ENCODE results near the gene GJA10.

The GJA10 gene

DNA sequence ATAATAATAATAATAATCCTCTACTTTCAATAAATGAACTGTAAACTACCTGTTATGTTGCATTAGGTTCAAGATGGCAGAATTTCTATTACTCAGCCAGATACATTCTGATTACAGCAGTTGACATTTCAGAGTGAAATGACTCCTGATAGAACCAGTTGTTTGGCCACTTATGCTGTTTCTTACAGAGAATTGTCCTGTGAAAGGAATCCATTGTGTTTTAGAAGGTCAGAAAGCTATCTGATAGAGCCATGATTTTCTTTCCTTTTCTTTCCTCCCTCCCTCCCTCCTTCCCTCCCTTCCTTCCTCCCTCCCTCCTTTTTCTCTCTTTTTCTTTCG, 16.6 kb downstream of the GJA10 start:
- intact Hi-C loops (cut with DNase I), result no loop called here
- DNase-seq, result no peak

DNA sequence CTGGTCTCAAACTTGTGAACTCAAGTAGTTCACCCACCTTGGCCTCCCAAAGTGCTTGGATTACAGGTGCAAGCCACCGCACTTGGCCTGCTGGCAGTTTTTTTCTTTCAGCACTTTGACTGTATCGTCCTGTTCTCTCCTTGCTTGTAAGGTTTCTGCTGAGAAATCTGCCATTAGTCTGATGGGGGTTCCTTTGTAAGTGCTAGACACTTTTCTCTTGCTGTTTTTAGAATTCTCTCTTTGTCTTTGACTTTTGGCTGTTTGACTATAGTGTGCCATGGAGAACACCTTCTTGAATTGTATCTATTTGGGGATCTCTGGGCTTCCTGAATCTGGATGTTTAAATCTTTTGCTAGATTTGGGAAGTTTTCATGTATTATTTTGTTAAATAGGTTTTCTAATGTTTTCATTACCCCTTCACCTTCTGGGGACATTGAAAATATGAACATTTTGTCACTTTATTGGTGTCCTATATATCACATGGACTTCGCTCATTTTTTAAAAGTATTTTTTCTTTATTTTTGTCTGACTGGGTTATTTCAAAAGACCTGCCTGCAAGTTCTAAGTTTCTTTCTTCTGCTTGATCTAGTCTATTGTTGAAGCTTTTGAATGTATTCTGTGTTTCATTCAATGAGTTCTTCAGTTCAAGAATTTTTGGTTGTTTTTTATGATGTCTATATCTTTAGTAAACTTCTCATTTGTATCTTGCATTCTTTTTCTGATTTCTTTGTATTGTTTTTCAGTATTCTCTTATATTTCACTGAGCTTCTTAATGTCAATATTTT, 22.1 kb downstream of the GJA10 start:
- DNase-seq, result no peak
- intact Hi-C loops (cut with DNase I), result no loop called here

- intact Hi-C loops (cut with DNase I), result no loop called here
- peak in 1 of 42 donors; percentile 10 for DNase-seq
These were observed 22.9 kb downstream of the GJA10 start for GRCh38 chr6:89917216-89917615.

DNA sequence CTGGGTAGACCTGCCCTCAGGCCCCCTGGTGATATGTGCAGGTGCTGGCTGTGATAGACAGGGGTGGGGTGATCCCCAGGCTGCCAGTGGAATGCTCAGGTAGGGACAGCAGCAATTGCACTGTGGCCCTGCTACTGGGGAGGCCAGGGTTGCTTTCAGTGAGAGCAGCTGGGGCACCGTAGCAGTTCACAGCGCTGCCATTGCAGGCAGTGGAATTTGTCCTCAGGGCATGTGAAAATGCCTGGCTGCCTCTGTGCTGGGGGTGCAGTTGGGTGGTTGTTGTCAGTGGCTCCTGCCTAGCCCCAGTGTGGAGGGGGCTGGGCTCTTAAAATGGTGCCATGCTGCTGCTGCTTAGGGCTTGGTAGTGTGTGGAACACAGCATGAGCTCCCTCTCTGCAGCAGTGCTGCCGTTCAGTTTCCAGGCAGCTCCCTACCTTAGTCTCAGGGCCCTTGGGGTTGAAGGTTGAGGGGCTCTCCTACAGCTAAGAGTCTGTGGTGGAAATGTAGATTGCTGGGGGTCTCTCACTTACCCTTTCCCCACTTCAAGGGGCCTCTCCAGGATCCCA, 23.6 kb downstream of the GJA10 start:
- peak in 1 of 42 donors; percentile 24 for DNase-seq
- intact Hi-C loops (cut with DNase I), result no loop called here

GRCh38 chr6:89921197-89921596, 26.9 kb downstream of the GJA10 start:
- intact Hi-C loops (cut with DNase I), result no loop called here
- peak in 1 of 42 donors; percentile 35 for DNase-seq

GRCh38 chr6:89921691-89922090, 27.4 kb downstream of the GJA10 start:
- intact Hi-C loops (cut with DNase I), result no loop called here
- peak in 1 of 42 donors; percentile 29 for DNase-seq

DNA sequence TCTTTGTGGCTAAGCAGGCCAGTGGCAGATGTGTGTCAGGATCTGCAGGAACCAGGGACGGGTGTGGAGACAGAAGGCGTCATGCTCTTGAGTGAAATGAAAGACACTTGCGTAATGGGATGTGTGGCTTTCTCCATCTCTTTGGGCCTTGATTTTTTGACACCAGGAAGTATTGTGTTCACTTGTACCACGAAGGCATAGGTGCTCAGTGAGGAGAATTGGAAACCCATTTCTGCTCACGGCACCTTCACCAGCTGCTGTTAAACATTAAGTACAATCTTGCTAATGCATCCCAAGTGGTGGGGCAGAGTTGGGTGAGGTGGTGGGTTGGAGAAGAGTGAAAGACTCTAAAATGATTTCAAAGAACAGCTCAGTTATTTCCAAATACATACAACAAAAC, 30.0 kb downstream of the GJA10 start:
- peak in 1 of 42 donors; percentile 10 for DNase-seq
- intact Hi-C loops (cut with DNase I), result no loop called here

DNA sequence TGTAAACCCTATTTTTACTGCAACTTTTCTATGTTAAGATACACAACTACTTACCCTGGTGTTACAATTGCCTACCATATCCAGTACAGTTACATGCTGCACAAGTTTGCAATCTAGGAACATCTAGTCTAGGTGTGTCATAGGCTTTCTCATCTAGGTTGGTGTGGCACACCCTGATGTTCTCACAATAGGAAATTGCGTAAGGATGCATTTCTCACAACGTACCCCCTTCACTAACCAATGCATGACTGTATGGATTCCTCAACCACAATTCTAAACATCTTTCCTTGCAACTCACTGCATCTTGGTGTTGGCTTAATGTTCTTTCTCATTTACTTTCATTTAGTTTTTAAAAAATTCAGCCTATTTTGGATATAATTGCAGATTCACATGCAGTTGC, 31.6 kb downstream of the GJA10 start:
- intact Hi-C loops (cut with DNase I), result no loop called here
- peak in 1 of 42 donors; percentile 4 for DNase-seq

DNA sequence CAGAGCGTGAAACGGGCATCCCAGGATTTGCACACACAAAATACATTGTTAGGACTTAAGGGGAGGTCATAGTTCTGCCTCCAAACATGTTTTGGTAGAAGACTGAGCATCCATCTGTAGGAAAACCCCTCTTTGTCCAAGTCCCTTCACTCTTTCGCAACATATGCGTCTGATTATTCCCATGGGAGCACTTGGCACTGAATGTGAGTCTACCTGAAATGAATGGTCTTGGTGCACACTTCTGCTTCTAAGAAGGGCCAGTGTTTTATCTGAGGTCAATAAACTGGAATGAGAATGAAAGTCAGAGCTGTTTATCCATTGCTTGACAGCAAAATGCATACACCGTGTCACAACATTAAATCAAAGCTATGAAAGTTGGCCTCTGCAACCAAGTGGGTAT, 33.0 kb downstream of the GJA10 start:
- intact Hi-C loops (cut with DNase I), result no loop called here
- DNase-seq, result peak in 1 of 42 donors; percentile 4

GRCh38 chr6:89927791-89928550, 33.7 kb downstream of the GJA10 start:
- intact Hi-C loops (cut with DNase I), result no loop called here
- peak in 2 of 42 donors; percentile 4 to 34 for DNase-seq

- intact Hi-C loops (cut with DNase I), result no loop called here
- peak in 1 of 42 donors; percentile 33 for DNase-seq
These were observed 34.3 kb downstream of the GJA10 start for GRCh38 chr6:89928604-89929003.

DNA sequence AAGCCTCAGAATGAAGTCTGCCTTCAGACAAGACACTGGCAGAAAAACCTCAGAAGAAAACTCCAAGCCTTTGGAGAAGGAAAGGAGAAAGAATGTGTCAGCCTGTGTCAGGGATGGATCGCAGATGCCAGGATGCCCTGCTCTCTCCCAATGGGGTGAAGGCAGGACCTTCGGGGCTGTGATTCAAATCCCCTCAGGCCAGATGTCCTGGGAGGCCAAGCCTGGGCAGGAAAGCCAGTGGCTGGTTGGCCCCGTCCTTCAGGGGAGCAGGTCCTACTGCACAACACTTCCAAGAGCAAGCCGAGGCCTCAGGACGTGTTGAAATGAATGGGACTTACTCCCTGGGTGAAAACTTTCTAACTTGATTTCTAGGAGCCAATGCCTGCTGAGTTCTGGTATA, 36.5 kb downstream of the GJA10 start:
- intact Hi-C loops (cut with DNase I), result no loop called here
- peak in 4 of 42 donors; percentile 3 to 41 (median 18) for DNase-seq

DNA sequence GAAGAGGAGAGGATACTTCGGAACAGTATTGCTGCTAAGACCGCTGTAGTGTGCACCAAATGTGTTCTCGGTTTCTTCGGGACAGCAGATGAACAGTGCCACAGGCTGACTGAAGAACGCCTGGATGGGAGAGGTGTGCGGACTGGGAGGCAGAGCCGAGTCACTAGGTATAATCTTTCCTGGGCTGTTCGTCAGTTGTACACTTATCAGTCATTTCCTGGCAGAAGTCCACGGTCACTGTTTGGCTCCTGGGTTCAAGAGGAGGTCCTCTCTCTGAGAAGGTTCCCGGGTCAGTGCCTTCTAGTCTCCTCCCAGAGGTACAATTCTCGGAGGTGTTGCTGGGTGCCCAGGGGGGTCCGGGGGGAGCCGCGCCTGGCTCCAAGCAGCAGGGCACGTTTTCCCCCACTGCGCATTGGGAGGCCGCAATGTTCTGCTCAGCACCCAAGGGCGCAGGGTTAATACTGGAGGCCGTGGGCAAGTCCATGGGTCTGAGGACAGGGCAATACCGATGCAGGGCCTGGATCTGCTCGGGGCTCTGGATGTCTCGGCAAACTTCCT, 38.1 kb downstream of the GJA10 start:
- intact Hi-C loops (cut with DNase I), result no loop called here
- peak in 3 of 42 donors; percentile 4 to 37 (median 23) for DNase-seq

DNA sequence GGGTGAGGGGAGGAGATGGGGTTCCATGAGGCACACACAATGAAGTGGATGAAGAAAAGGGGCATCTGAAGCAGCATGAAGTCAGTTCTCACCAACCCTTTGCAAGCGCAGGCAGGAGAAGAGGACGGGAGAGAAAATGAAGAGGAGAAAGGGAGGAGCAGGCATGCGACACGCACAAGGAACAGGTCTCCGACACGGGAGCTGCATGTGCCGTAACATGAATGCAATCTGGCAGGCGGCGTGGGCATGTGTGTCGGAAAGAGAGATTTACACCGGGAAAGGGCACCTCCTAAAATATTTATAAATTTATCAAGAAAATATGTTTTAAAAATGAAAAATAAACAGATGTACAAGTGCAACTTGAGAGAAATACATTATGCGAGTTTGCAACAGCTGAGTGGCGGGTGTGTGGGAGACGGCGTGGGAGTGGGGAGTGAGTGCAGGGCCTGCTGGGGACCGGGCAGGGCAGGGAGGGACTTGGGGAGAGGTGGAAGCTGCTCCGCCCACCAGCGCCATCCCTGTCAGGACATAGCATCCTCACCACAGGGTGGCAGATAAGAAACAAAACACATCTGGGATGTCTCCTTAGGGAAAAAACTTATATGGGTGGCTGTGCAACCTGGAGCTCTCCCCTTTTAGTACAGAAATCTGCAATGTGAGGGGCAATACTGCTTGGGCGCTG, 40.6 kb downstream of the GJA10 start:
- peak in 4 of 42 donors; percentile 14 to 41 (median 27) for DNase-seq
- intact Hi-C loops (cut with DNase I), result no loop called here

DNA sequence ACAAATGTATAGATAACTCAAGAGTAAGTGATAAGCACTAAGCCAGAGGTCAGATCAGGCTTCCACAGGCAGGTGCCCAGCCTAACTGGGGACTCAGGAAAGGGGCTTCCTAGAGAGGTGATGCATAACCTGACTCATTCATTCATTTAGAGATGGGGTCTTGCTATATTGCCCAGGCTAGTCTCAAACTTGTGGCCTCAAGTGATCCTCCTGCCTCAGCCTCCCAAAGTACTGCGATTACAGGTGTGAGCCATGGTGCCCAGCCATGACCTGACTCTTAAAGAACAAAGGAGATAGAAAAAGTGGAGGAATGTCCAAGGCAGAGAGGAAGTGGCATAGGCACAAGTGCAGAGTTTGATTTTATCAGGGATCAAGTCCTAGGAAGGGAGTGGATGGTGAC, 41.9 kb downstream of the GJA10 start:
- peak in 2 of 42 donors; percentile 6 to 29 for DNase-seq
- intact Hi-C loops (cut with DNase I), result no loop called here

DNA sequence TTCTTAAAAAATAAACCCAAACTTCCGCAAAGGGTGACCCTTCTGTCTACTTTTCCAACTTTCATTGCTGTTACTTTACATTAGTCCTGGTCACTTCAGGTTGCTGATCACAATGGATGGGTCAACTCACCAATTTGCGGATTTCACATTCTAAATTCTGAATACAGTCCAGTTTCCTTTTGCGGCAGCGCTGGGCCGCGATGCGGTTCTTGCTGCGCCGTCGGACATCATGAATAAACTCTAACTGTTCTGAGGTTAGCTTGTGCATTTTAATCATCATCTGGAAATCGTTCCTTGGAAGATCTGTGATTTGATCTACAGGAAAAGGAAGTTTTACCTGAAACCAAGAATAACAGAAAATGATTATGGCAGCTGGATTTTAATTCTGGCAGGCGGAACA, 43.7 kb downstream of the GJA10 start:
- DNase-seq, result peak in 1 of 42 donors; percentile 22
- intact Hi-C loops (cut with DNase I), result no loop called here

DNA sequence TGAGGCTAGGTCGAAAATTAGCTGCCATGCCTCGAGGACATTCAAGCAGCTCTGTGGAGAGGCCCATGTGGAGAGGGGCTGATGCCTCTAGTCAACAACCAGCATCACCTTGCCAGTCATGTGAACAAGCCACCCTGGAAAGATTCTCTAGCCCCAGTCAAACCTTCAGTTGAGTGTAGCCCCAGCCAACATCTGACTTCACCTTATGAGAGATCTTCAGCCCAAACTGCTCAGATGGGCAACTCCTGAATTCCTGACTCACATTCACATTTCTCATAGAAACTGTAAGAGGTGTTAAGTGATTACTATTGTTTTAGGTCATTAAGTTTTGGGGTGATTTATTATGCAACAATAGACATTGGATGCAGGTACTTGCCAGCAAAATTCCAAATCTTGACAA, 44.9 kb downstream of the GJA10 start:
- peak in 1 of 42 donors; percentile 39 for DNase-seq
- intact Hi-C loops (cut with DNase I), result no loop called here

DNA sequence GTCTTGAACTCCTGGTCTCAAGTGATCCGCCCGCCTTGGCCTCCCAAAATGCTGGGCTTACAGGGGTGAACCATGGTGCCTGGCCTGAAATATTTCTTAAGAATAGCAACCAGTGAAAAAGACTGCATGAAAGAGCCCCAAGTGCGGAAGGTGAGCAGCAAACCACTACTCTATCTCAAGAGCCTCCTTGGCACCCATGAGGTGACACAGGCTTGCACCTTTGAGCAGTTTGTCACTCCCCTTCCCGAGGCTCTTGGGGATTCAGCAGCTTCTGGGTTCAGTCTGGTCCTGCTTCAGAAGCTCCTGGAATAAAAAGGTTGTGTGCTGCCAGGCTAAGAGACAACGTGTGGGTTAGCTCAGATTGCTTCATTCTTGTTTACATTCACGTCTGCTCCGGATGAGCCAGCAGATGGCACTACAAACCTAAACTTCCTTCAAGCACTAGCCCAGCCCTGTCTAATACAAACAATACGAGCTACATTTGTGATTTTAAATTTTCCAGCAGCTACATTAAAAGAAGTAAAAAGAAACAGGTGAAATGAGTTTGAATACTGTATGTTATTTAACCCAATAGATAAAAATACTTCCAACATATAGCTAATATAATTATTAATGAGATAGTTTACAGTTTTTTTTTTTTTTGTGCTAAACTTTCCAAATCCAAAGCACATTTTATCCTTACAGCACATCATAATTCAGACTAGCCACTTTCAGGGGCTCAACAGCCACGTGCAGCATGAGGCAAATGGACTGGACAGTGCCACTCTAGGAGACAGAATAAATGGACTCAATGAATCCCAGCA, 46.2 kb downstream of the GJA10 start:
- intact Hi-C loops (cut with DNase I), result loop anchor here (5.0 kb wide), 1 partner anchor 537 kb away; no protein-coding TSS in a partner anchor
- DNase-seq, result peak; percentile 42 to 91 (median 80)
